Adrenal gland (tissue), 5 donors: Measurements from ENCODE around the gene APBB2.

ENCODE experiments used
- CTCF ChIP-seq, 6 experiments: fragments of 450-650 bp in 4 of 6; fragments of 200-600 bp in 2 of 6; sonication (generic) in 1 of 6; IDR thresholded peaks; 1 replicate in 5 of 6; 2 replicates in 1 of 6; pipeline versions ENCODE4 v1.5.1 to v1.8.0; 2016 to 2021; ENCODE audit warnings: antibody characterized with exemption in 6 of 6, mild to moderate bottlenecking in 2 of 6, moderate library complexity in 1 of 6
- POLR2A ChIP-seq, 2 donors: fragments of 450-650 bp; IDR thresholded peaks; one replicate each; pipeline ENCODE4 v1.6.1; 2017; ENCODE audit warnings: antibody characterized with exemption in 2 of 2, mild to moderate bottlenecking in 2 of 2, moderate library complexity in 1 of 2
- donor health status: DM: no; HTN: no; CAD: no.

GRCh38 chr4:40858962-40859361, 355.4 kb downstream of the APBB2 start:
- TF ChIP-seq CTCF (IDR thresholded peaks at IDR 0.05) (no peak), POLR2A (IDR thresholded peaks at IDR 0.05) (no peak)
